Stimulated activated CD8-positive, alpha-beta memory T cell treated with anti-CD3 and anti-CD28 coated beads, Interleukin-15, amount 100 ng/mL, for 24 hours (primary cell): ENCODE results near the gene CCR7.

ENCODE experiments used
- DNase-seq: peaks from one replicate; pipeline ENCODE4 v3.0.0-alpha.2; 2020; ENCODE audit warnings: low read depth

CCR7 gene, protein sequence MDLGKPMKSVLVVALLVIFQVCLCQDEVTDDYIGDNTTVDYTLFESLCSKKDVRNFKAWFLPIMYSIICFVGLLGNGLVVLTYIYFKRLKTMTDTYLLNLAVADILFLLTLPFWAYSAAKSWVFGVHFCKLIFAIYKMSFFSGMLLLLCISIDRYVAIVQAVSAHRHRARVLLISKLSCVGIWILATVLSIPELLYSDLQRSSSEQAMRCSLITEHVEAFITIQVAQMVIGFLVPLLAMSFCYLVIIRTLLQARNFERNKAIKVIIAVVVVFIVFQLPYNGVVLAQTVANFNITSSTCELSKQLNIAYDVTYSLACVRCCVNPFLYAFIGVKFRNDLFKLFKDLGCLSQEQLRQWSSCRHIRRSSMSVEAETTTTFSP

DNA sequence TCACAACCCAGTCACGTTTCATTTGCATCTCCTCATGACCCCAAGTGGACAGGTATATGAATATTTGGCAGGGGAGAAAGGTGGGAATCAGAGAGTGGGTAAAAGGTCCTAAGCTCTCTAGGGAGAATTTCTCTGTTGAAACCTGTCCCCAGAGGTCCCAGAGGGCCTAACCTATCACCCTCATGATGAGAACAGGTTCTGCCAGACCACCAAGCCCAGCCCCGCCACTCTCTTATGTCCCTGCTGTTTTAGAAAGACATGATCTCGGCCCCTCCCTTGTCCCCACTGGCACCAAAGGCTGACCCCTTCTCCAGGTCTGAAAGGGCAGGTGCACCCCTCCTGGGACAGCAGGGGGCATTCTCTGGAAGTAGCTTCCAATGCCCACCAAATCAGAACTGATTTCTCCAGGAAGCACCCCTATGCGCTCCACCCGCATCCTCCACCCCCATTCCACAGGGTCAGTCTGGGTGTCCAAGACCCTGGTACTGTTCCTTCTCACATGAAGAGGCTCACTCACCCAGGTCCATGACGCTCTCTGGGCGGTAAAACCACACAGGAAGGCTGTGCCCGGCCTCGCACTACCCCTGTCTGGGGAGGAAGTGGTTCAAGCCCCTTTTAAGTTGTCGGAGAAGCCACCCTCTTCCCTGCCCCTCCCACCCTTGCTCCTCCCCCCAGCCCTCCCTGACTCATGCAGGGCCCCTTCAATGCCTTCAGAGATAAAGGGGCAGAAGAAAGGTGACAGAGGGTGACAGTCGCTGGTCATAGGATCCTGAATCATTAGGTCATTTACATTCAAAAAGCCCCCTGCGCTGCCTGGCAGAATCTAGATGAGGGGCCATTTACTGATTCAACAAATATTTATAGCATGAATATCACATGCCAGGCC lies at the start of gene CCR7:
TSS of gene CCR7 (minus strand) at position 590 of the 886 bp plus-strand sequence. CDS start at position 527, 63 bp downstream.
- no peak for DNase-seq

DNA sequence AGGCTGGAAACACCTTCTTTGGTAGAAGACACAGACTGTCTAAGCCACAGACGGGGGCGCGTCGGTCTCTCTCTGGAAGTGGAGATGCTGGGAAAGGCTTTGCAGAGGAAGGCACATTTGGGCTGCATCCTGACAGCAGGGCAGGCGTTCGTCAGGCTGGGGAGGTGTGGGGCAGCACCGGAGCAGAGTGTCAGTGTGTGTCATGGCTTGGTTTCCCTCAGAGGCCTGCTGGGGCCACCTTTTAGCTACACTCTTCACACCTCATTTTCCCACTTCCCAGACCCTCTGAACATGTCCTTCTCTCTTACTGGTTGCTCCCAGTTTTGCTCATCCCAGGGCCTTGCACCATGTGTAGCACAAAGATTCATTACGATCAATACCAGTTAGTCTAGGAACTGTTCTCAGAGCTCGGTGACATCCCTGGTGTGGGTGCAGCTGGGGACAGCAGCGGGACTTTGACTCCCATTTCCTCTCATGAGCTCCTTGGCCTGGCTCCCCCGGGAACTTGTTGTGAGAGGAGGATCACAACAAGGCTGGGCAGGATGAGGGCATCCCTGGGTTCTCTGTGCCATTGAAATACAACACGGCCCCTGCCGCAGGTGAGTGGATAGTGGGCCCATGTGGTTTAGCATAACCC lies 49.3 kb upstream of the CCR7 start:
- DNase-seq, result no peak

DNA sequence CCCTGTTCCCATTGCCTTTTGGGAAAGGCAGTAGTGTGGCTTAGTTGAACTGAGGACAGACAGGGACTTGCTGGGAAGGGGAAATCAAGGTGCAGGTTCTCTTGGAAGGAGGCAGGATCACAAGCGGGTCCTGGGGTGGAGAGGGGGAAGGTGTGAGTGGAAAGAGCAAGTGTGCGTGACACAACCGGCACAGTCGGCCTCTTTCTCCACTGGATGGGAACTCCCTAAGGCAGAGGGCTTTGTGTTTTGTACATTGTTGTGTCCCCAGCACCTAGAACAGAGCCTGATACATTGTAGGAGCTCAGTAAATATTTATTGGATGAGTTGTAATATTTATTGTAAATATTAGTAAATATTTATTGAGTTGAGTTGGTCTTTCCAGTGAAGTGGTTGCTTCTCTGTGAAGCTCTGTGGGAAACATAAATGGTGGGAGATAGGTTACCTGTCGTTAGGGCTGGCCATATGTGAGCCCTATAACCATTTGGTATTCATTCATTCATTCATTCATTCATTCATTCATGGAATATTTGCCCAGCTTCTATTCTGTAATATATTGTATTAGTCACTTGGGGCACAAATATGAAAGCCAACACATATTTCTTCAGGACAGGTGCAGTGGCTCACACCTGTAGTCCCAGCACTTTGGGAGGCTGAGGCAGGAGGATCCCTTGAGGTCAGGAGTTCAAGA lies 48.3 kb upstream of the CCR7 start:
- no peak for DNase-seq

DNA sequence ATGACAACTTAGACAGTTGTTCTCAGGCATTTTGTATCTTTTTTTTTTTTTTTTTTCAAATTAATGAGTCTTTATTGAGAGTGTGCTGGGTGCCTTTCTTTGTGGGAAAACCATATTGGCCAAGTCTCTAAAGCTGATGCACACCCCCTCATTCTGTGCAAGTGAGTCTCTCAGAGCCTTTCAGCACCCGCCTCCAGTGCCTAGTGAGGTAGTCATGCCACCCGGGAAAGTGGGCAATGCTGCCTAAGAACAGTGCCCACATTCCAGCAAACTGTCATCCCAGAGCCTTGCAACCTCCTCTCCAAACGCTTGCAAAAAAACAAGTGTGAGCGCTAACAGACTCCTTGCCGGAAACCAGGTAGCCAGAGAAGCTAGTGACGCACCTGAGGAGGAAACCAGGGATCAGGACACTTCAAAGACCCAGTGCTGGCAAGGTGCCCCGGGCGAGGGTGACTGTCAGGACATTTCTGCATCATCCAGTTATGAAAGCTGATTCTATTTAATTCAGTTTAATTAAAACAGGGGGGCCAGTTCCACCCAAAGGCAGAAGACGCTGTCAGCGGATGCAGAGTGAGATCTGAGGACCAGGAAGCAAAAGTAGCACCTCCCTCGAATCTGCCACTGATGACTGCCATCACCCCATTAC lies 47.5 kb upstream of the CCR7 start:
- no peak for DNase-seq

DNA sequence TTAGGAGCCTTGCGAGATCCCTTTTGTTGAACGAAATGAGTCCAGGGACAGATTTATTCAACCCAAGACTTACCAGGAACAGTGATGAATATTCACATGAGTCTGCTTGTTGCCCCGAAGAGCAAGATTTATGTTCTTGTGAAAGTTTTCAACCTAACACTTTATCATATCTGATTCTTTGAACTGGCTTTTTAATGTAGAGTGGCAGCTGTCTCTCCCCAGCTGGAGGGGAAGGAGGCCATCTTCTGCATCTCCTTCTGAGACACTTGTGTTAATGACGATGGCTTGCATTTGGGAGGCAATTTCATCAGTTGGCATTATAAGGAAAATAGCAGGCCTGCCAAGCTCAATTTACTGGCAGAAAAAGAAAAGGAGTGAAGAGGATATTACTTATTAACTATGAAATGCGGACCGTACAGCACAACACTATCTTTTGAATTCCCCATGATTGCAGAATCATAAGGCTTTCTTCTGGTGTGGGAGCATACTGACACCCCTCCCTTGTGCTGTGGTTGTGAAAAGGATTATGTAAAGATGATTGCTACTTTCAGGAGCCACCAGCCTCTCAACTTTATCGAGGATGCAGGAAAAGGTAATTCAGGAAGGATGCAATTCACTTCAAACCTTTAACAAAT lies 46.7 kb upstream of the CCR7 start:
- DNase-seq, result no peak

DNA sequence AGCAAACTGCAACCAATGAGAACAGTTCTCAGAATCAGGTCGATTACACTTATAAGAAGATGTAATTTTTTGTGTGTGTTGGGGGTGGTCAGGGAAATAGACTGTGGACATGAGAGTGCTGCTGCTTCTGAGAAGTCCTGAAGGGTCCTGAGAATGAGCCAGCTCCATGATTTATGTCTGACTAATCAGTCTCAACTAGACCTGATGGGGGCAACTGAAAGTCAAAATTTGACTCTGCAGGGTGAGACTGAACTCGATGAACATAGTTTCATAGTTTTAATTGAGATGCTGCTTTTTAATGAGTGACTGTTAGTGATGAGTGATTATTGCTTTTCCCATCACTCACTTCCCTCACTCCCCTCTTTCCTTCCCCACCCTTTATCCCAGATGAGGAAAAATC lies 45.1 kb upstream of the CCR7 start:
- no peak for DNase-seq

DNA sequence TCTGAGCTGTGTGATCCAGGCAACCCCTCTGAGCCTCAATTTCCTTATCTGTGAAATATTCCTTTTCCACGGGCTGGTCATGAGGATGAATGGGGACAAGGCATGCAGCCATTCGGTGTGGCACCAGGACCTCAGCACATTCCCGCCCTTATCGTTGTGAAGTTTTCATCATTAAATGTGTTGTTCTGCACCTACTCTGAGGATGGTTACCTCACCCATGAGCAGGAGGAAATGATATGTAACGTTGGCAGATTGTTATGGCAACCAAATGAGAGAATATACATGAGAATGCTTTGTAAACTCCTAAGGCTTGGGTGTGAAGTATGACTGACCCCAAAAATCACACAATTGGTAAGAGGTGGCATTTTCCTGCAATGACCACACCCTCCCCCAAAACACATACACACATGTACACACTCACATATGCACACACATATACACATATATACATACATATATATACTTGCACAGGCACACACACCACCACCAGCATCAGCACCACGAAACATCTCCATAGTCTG lies 42.8 kb upstream of the CCR7 start:
- no peak for DNase-seq

DNA sequence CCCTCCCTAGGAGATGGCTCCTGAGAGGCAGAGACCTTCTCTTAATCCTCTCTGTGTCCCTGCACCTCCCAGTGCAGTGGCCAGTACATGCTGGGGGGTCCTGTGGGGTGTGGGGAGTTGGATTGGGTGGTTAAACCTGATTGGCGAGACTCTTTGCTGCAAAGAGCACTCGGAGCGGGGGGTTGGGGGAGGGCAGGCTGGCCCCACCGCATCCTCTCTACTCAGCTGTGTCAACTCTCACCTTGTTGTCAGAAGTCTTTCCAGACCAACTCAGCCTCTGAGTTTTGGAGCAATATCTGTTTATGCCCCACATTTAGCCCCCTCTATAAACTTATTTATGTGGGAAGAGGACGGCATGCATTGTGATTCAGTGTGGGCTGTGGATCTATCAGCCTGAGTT lies 42.4 kb upstream of the CCR7 start:
- no peak for DNase-seq

DNA sequence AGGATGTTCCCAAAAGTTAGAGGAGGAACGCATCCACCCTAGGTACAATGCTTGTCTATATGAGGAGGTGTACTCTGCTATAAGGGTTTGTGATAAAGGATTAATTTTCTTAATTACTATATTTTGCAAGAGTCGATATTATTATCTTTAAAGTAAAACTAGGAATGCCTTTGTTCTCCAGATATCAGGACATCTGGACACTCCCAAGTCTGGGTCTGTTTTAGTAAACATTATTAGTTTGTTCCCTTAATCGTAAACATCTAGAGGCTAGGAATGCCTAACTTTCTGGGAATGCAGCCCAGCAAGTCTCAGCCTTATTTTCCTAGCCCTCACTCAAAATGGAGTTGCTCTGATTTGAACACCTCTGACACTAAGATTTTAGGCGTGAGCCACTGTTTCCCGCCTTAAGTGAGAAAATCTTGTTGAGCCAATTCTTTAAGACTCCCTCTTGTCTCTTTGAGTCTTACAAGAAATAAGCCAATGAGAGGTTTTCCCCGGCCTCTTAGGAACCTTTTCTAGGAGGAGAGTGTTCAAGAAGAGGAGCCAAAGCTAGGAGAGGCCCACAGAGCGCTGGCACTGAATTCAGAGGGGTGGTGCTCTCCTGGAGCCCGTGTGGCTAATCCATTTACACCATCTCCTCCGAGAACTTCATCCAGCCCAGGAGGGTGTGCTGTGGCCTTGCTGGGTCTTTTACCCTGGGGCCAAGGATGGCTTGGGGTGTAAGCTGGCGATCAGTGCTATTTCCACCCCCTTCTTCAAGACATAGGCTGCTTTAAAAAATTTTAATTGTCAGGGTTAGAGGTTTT lies 41.5 kb upstream of the CCR7 start:
- DNase-seq, result no peak

DNA sequence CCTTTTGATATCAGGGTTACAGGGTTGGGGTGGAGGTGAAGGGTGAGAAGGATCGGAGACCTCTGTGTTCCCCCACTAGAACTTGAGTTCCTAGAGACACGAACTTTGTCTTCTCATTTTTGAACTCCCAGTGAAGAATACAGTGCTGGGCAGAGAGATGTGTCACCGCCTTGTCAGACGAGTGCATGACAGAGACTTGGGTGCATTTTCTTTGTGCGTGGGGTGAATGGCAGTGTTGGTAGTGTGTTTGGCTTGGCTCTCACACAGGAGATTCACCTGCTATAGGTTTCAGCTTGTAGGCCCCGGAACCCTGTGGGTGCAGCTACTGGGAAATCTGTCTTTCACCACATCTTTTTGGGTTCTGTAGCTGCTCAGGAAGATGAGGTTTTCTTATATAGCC lies 40.0 kb upstream of the CCR7 start:
- DNase-seq, result no peak

DNA sequence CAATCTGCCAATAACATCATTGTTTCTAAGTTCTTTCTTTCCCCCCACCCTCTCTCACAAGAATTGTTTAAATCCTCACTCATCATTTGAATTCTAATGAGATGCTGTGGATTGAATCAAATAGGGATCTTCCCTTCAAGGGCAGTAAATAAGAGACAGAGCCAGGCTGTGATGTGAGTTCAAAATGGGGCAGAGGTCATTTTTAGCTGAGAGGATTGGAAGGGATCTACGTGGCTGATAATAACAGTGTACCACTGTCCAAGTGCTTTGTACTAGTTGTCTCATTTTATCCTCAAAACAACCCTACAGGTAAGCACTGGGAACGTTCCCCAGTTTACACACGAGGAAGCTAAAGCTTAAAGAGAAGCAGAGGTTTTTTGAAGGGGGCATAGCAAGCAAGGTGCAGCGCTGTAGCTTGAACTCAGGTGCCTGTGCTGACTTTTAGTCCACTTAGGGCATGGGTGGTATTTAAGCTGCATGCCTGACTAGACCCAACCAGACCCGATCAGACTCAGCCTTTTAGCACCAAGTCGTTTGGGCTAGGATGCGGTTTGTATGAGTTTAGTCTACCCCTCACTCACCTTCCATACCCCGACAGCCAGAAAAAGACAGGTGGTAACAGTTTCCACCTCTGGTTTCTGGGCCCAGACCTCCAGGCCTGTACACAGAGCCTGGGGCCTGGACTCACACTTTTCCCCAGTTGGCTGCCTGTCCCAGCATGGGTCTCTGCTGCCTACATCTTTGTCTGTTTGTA lies 39.2 kb upstream of the CCR7 start:
- no peak for DNase-seq

DNA sequence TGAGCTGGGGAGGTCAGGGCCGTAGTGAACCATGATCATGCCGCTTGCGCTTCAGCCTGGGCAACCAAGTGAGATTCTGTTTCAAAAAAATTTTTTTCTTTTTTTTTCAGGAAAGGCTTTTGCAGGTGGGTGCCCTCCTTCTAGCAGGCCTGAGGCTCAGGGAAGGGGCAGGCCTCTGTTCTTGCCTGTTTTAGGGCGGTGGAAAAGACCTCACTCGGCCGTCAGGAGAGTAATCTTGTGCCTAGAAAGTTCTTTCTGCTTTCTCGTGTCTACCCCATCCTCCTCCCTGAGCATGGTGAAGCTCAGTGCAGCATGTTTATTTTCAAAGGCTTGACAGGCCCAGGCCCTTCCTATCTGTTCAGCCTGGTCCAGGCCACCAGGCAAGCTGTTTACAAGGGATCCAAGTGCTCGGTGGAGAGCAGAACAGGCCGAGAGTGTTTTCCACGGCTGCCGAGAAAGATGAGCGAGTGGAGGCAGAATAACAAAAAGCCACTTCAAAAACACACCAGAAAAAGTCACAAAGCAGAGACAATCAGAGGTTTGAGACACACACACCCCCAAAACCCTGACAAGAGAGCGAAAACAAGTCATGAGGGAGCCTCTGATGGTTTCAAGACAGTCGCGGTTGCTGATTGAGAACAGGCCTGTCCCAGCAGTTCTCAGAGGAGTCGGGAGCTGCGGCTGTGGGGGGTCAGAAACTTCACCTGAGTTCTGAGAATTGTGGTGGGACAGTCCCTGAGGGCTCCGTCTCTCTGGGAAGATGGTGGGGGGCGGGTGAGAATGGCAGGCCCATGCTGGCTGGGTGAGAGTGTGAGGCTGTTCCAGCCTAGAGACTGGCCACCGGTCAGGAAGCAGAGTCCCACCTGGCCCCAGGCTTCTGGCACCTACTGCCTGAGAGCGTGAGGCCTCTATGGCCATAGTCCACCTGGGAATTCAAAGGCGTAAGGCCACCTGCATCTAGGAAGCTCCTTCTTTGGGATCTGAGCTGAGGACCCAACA lies 37.5 kb upstream of the CCR7 start:
- no peak for DNase-seq

DNA sequence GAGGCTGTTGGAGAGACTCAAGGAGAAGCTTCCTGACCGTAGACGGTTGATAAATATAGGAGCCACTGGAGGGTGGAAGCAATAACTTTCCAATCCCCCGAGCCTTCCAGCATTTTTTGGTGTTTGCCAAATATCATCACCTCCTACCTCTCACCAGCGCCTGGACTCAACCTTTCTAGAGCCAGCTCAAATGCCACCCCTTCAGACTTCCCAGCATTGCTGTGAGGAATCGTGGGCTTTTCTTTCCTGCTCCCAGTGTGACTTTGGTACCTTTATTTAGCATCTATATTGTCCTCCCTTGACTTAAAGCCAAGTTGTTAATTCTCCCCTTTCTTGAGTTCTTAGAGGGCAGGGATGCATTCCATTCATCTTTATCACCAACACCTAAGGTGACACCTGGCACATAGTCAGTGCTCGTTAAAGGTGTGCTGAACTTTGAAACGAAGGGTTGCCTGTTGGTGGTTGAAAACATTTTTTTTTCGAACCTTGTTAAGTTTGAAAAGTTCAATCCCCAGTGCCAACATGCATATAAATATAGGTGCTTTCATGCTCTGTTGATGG lies 35.3 kb upstream of the CCR7 start:
- DNase-seq, result no peak

DNA sequence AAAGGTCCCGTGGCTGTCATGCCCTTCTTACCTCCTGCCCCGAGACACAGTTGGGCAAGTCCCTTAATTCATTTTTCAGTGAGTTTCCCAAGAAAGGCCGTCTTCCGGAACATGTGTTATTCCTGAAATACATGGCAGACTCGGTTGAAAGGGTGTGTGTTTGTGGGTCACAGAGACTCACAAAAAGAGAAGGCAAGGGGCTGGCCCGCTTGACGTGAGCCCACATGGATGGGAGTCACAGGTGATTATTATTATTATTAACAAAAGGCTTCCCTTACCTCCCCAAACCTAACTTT lies 34.1 kb upstream of the CCR7 start:
- DNase-seq, result no peak

DNA sequence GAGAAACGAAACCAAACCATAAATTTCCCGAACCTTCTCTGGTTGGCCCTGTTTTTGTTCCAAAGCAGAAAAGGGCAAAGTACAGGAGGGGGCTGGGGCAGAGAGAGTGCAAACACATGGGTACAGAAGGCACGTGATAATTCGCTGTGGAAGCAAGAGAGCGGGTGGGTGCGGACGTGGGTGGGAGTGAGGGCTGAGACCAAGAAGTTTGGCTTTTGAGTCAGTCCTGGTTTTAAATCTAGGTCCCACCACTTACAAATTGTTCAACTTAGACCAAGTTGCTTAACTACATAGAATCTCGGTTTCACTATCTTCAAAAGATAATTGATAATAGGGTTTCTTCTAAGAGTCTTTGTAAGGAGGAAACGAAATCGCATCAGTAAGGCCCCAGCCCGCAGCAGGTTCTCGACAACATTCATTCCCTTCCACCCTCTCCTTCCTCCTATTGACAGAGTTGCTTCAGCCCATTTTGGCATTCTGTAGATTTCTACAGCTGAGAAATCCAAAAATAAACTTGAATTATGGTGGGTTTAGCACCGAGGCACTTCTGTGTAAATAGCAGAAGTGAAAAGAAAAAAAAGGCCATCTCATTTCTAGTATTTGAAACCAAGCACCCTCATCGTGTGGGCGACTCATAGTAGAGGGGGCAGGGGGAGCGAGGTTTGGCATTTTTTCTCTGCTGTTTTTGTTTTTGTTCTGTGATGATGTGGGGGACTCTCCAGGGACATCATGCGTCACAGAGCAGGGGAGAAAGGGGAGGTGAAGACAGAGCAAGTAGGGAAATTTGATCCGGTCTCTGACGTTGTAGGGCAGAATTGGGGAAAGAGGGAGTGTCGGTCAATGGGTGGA lies 33.6 kb upstream of the CCR7 start:
- DNase-seq, result no peak

DNA sequence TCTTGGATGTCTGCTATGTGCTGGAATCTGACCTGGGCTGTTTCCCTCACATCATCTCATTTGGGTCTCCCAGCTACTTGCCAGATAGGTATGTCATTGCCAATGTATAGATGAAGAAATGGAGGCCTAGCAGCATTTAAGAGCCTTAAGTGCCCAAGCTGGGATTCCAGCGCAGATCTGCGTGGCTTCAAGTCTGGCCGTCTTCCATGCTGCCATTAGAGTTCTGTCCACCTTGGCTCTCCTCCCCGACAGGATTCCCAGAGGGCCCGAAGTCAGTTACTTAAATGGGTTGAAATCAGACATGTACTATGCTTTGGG lies 33.0 kb upstream of the CCR7 start:
- DNase-seq, result no peak
